ENCODE results near the gene CYB561.

GRCh38 chr17:63481488-63481870 is 35.4 kb upstream of the CYB561 start:
- TF ChIP-seq CTCF (IDR thresholded peaks at IDR 0.05; ENCODE audit: extremely low read depth in 1 of 2, insufficient read depth in 1 of 2, low read depth in 1 of 2, low read length in 2 of 2) (no peak), MAX (IDR thresholded peaks at IDR 0.05; ENCODE audit: insufficient read depth, insufficient read length) (no peak), EZH2 (IDR thresholded peaks at IDR 0.05; ENCODE audit: borderline replicate concordance, low read depth, low read length, severe bottlenecking) (no peak), POLR2A (IDR thresholded peaks at IDR 0.05; ENCODE audit: low read depth, low read length) (no peak), MYC (IDR thresholded peaks at IDR 0.05; ENCODE audit: low read depth, low read length) (no peak), POLR2AphosphoS5 (IDR thresholded peaks at IDR 0.05; ENCODE audit: insufficient read depth, low read depth, low read length) (no peak), JUN (IDR thresholded peaks at IDR 0.05; ENCODE audit: borderline replicate concordance, insufficient read depth, insufficient read length, low read depth) (no peak)

Measured in endothelial cell of umbilical vein (primary cell).